Spleen (tissue), 7 donors: ENCODE data around the gene RALB.

Experiments used
- CTCF ChIP-seq, 11 experiments: fragments of 200-600 bp in 7 of 11; fragments of 450-650 bp in 4 of 11; sonication (generic) in 4 of 11; IDR thresholded peaks in 8 of 11; conservative IDR thresholded peaks in 3 of 11; 1 replicate in 7 of 11; 2 replicates in 4 of 11; pipeline versions ENCODE4 v1.4.0 to v1.8.0; 2016 to 2021; ENCODE audit warnings: antibody characterized with exemption in 11 of 11, inconsistent platforms in 4 of 11, mild to moderate bottlenecking in 1 of 11
- POLR2A ChIP-seq, 3 donors: fragments of 450-650 bp; IDR thresholded peaks; one replicate each; pipeline ENCODE4 v1.5.1; 2017; ENCODE audit warnings: antibody characterized with exemption in 3 of 3, mild to moderate bottlenecking in 1 of 3
- POLR2AphosphoS5 ChIP-seq, 3 donors: sonication (generic); formaldehyde crosslinking; IDR thresholded peaks; one replicate each; pipeline ENCODE4 v1.5.1; 2017; ENCODE audit warnings: antibody characterized with exemption in 3 of 3
- donor health status: DM: no; HTN: no; CAD: no; lungs with moderate emphysema.
- donor health status: DM: no; HTN: no; CAD: no.
- donor health status: DM: no; HTN: no; CAD: no.

- TF ChIP-seq CTCF (IDR thresholded peaks at IDR 0.05 in 8 of 11, conservative IDR thresholded peaks at IDR 0.05 in 3 of 11): no peak
- TF ChIP-seq POLR2AphosphoS5 (IDR thresholded peaks at IDR 0.05): peak in 2 of 3 donors; percentile 31 to 47
- no peak for TF ChIP-seq POLR2A (IDR thresholded peaks at IDR 0.05)
Observed at GRCh38 chr2:120279708-120280107, 27.1 kb downstream of the RALB start.
